ENCODE measurements around the gene RAPH1.

RAPH1 gene

GRCh38 chr2:203400805-203401585 lies 134.1 kb downstream of the RAPH1 start:
- TF ChIP-seq CREB1 (IDR thresholded peaks at IDR 0.05; ENCODE audit: low read depth) = no peak
- TF ChIP-seq MAX (IDR thresholded peaks at IDR 0.05) = no peak

GRCh38 chr2:203399031-203399430 lies 136.1 kb downstream of the RAPH1 start:
- no peak for TF ChIP-seq USF1 (IDR thresholded peaks at IDR 0.05)
- TF ChIP-seq, protein P1, sequence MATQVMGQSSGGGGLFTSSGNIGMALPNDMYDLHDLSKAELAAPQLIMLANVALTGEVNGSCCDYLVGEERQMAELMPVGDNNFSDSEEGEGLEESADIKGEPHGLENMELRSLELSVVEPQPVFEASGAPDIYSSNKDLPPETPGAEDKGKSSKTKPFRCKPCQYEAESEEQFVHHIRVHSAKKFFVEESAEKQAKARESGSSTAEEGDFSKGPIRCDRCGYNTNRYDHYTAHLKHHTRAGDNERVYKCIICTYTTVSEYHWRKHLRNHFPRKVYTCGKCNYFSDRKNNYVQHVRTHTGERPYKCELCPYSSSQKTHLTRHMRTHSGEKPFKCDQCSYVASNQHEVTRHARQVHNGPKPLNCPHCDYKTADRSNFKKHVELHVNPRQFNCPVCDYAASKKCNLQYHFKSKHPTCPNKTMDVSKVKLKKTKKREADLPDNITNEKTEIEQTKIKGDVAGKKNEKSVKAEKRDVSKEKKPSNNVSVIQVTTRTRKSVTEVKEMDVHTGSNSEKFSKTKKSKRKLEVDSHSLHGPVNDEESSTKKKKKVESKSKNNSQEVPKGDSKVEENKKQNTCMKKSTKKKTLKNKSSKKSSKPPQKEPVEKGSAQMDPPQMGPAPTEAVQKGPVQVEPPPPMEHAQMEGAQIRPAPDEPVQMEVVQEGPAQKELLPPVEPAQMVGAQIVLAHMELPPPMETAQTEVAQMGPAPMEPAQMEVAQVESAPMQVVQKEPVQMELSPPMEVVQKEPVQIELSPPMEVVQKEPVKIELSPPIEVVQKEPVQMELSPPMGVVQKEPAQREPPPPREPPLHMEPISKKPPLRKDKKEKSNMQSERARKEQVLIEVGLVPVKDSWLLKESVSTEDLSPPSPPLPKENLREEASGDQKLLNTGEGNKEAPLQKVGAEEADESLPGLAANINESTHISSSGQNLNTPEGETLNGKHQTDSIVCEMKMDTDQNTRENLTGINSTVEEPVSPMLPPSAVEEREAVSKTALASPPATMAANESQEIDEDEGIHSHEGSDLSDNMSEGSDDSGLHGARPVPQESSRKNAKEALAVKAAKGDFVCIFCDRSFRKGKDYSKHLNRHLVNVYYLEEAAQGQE (IDR thresholded peaks at IDR 0.05; ENCODE audit: low read depth) = no peak

DNA sequence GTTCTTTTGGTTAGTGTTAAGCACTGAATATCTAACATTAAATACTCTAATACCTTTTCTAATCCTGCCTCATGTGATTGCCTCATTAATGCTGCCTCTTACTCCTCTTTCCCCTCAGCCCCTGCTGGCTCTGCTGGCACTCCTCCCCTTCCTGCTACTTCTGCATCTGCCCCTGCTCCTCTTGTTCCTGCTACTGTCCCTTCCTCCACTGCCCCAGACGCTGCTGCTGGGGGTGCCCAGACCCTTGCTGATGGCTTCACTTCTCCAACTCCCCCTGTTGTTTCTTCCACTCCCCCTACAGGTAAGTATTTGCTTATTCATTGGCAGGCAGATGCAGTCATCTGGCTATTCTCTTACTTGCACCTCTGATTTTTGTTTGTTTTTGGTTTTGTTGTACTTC lies 138.4 kb downstream of the RAPH1 start:
- no peak for TF ChIP-seq CEBPB (IDR thresholded peaks at IDR 0.05)
- peak; percentile 11; the same call in 1 of the 2 replicates for TF ChIP-seq RAD21 (IDR thresholded peaks at IDR 0.05; ENCODE audit: low read depth)
- no peak for TF ChIP-seq FOXM1 (IDR thresholded peaks at IDR 0.05; ENCODE audit: borderline replicate concordance, low read depth)
- no peak for TF ChIP-seq ZBTB7A (IDR thresholded peaks at IDR 0.05; ENCODE audit: low read depth)
- TF ChIP-seq TEAD4 (IDR thresholded peaks at IDR 0.05) = peak; percentile 43; the same call in 1 of the 2 replicates

GRCh38 chr2:203395858-203396257 lies 139.2 kb downstream of the RAPH1 start:
- TF ChIP-seq CEBPB (IDR thresholded peaks at IDR 0.05) (no peak), TAF1 (IDR thresholded peaks at IDR 0.05; ENCODE audit: low read depth) (no peak)

DNA sequence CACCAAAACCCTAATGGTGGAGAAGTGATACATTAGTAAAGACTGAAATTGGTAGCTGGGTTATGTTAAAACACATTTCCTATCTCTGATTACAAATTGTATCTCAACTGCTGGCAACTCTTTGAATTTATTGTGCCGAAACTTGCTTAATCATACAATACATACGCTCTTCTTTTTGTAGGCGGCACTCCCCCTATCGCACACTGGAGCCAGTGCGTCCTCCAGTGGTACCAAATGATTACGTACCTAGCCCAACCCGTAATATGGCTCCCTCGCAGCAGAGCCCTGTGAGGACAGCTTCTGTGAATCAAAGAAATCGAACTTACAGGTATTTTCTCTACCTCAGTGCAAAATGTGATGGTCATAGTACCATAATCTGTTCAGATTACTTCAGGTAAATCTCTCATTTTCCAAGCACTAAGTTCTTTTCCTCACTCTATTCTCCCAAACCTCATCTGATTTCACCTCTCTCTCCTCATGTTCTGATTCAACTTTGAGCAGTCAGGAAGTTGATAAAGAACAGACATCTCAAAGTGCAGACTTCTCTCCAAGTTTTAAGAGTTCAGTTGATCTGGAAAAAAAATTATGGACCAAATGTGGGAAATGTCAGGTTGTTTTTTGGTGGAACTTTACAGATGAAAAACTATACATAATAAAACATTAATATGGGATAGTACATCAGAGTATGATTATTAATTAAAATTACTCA lies 140.4 kb downstream of the RAPH1 start:
- TF ChIP-seq CREB1 (IDR thresholded peaks at IDR 0.05; ENCODE audit: low read depth) (no peak), RAD21 (IDR thresholded peaks at IDR 0.05; ENCODE audit: low read depth) (peak; percentile 42), TEAD4 (IDR thresholded peaks at IDR 0.05) (no peak)

DNA sequence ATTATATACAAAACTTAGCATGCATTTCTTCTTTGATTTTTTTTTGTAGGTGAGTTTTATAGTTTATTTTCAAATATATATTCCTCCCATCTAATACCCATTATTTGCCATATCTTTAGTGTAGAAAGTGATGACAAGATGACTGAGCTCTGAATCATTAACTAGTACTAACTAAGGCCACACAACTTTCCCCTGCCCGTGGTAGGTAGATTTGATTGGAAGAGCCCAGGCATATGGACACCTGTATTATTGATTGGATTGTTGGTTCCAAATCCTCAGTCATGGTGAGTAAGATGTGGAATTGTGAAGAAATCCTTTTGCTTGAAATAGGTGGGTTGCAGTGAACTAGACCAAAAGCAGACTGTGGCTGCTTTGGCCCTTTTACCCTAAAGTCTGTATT lies 152.1 kb downstream of the RAPH1 start:
- TF ChIP-seq RAD21 (IDR thresholded peaks at IDR 0.05; ENCODE audit: low read depth) (no peak), USF1 (IDR thresholded peaks at IDR 0.05) (no peak), TEAD4 (IDR thresholded peaks at IDR 0.05) (no peak), EP300 (IDR thresholded peaks at IDR 0.05; ENCODE audit: borderline replicate concordance) (no peak), NFIC (IDR thresholded peaks at IDR 0.05) (no peak), EGR1 (IDR thresholded peaks at IDR 0.05) (no peak), FOXM1 (IDR thresholded peaks at IDR 0.05; ENCODE audit: borderline replicate concordance, low read depth) (no peak), YY1 (IDR thresholded peaks at IDR 0.05; ENCODE audit: low read depth) (no peak), CEBPB (IDR thresholded peaks at IDR 0.05) (no peak), TAF1 (IDR thresholded peaks at IDR 0.05; ENCODE audit: low read depth) (no peak), ZBTB7A (IDR thresholded peaks at IDR 0.05; ENCODE audit: low read depth) (no peak), MAX (IDR thresholded peaks at IDR 0.05) (no peak), CREB1 (IDR thresholded peaks at IDR 0.05; ENCODE audit: low read depth) (no peak), TCF12 (IDR thresholded peaks at IDR 0.05; ENCODE audit: low read depth) (no peak)
- TF ChIP-seq, protein P1 (IDR thresholded peaks at IDR 0.05; ENCODE audit: low read depth) = no peak

DNA sequence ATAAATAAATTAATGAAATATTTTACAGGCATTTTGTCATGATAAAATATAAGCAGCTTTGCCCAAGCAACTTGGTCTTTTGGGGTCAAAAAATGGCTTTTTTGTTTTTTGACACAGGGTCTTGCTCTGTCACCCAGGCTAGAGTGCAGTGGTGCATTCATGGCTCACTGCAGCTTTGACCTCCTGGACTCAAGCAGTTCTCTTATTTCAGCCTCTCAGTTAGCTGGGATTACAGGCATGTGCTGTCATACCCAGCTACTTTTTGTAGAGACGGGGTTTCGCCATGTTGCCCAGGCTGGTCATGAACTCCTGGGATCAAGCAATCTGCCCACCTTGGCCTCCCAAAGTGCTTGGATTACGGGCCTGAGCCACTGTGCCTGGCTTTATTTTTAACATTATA lies 155.9 kb downstream of the RAPH1 start:
- TF ChIP-seq, protein P1 (IDR thresholded peaks at IDR 0.05; ENCODE audit: low read depth) = no peak
- TF ChIP-seq EP300 (IDR thresholded peaks at IDR 0.05; ENCODE audit: borderline replicate concordance) (no peak), RAD21 (IDR thresholded peaks at IDR 0.05; ENCODE audit: low read depth) (no peak), NFIC (IDR thresholded peaks at IDR 0.05) (no peak), TEAD4 (IDR thresholded peaks at IDR 0.05) (no peak), EGR1 (IDR thresholded peaks at IDR 0.05) (no peak), TAF1 (IDR thresholded peaks at IDR 0.05; ENCODE audit: low read depth) (no peak), YY1 (IDR thresholded peaks at IDR 0.05; ENCODE audit: low read depth) (no peak), TCF12 (IDR thresholded peaks at IDR 0.05; ENCODE audit: low read depth) (no peak), FOXM1 (IDR thresholded peaks at IDR 0.05; ENCODE audit: borderline replicate concordance, low read depth) (no peak), USF1 (IDR thresholded peaks at IDR 0.05) (no peak), CREB1 (IDR thresholded peaks at IDR 0.05; ENCODE audit: low read depth) (no peak), ZBTB7A (IDR thresholded peaks at IDR 0.05; ENCODE audit: low read depth) (no peak), CEBPB (IDR thresholded peaks at IDR 0.05) (no peak), MAX (IDR thresholded peaks at IDR 0.05) (no peak)

Measured in Ishikawa (cell line).